ENCODE measurements around the gene TMEM61. TPM values are rescaled to one million over a fixed set of nuclear protein-coding genes. Genes with fewer than 3 reads are reported as not detected.

TMEM61 gene
- total and polyA plus RNA-seq, 2 of the 8 experiments (the other 6 are each of a cell fraction or from before 2014, with no cell fraction given): 0.54 to 1.4 TPM

DNA sequence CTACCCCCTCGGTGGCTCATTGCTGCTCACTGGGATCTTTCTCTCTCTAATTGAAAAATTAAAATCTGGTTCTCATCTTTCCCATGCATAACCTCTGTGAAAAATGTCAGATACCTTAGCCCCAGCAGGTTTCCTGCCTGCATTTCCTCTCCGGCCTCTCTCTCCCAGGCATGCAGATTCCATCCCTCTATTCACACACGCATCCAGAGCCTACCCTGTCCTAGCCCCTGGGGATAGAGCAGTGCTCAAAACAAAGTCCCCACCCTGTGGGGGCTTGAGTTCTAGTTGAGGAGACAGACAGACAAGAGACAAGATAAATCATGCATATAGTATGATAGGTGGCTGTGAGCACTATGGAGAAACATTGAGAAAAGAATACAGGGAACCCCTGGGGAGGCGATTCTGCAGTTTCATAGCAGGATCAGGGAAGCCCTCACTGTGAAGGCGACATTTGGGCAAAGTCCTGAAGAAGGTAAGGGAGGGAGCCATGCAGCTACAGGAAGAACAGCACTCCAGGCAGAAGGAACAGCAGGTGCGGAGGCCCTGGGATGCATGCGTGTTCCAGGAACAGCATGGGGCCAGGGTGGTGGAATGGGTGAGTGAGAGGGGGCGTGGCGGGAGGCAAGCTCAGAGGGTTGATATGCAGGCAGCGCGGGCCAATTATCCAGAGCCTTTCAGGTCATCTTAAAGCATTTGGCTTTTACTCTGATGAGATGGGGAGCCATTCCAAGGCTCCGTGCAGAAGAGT lies 14.8 kb downstream of the TMEM61 start:
- H3K27ac ChIP-seq (ENCODE audit: low read depth, low read length): no peak overlapping the region
- H3K56ac ChIP-seq (replicated peaks; ENCODE audit: insufficient read length, low read depth, low read length): no peak overlapping the region
- ChIA-PET CTCF (ENCODE audit: partially characterized antibody) (interaction anchor here (0.7 to 11.0 kb wide), 16 partner anchors 9 to 134 kb away, joined by 3 to 511 read pairs (median 17); partner anchors contain the start of gene TMEM61), POLR2A (ENCODE audit: partially characterized antibody) (interaction anchor here (0.8 to 2.7 kb wide), 5 partner anchors 23 to 49 kb away, joined by 3 to 13 read pairs (median 4); no protein-coding TSS in a partner anchor)
- H3K4me2 ChIP-seq (ENCODE audit: insufficient read depth in 1 of 2, low read depth in 2 of 2, low read length in 2 of 2): peak overlapping the region; percentile 10 to 33; a peak in 1 of 4 replicates
- H3K36me3 ChIP-seq (ENCODE audit: control insufficient read depth in 2 of 4, insufficient read depth in 4 of 4, low read length in 3 of 4): no peaks in the 10 kb centered on the region
- H3K9ac ChIP-seq (replicated peaks in 1 of 4; ENCODE audit: extremely low read depth in 1 of 4, low read depth in 3 of 4, low read length in 3 of 4): no peak overlapping the region
- H3K4ac ChIP-seq (replicated peaks; ENCODE audit: insufficient read length, low read depth, low read length): peak overlapping the region; percentile 33
- H3K27me3 ChIP-seq (replicated peaks in 1 of 4; ENCODE audit: control insufficient read depth in 3 of 4, extremely low read depth in 1 of 4, insufficient read depth in 3 of 4, low read length in 3 of 4): peaks cover 4 to 36% (median 32%) of the 10 kb centered on the region in 4 experiments
- no peak overlapping the region for H4K5ac ChIP-seq (ENCODE audit: insufficient read length, low read depth, low read length)
- peak overlapping the region; percentile 67 for H2AK5ac ChIP-seq (ENCODE audit: low read depth, low read length)
- no peaks in the 10 kb centered on the region for H3K79me2 ChIP-seq (ENCODE audit: control insufficient read depth in 1 of 2, insufficient read depth in 2 of 2, low read length in 2 of 2)
- peak overlapping the region; percentile 66; the same call in 1 of the 2 replicates for H2BK5ac ChIP-seq (ENCODE audit: low read depth, low read length)
- peak overlapping the region; percentile 57 for H4K91ac ChIP-seq (replicated peaks; ENCODE audit: insufficient read length, low read length)
- no peak overlapping the region for H3K23ac ChIP-seq (ENCODE audit: insufficient read length)
- H2BK12ac ChIP-seq (ENCODE audit: low read depth, low read length): peak overlapping the region; percentile 97; the same call in 1 of the 2 replicates
- 36% methylated on average over 12 of the region's 12 CpGs; no CpG with 5 or more reads in 1 of the 2 experiments for WGBS, 2 experiments (ENCODE audit: extremely low coverage in 1 of 2, insufficient coverage in 1 of 2, insufficient read length in 1 of 2, insufficient replicate concordance in 2 of 2, low coverage in 1 of 2, low lambda C conversion rate in 2 of 2, missing lambda C conversion rate in 1 of 2)
- peaks cover 4% of the 10 kb centered on the region; the same call in 1 of the 2 replicates for H3K23me2 ChIP-seq (ENCODE audit: low read depth, low read length)
- peak overlapping the region; percentile 61; the same call in 1 of the 2 replicates for H2BK15ac ChIP-seq (ENCODE audit: low read length)
- no peak for DNase-seq (ENCODE audit: low read depth in 1 of 2, low spot score in 2 of 2)
- H4K20me1 ChIP-seq (replicated peaks in 1 of 2; ENCODE audit: control insufficient read depth in 1 of 2, insufficient read depth in 2 of 2, low read length in 2 of 2): no peaks in the 10 kb centered on the region
- H3K4me1 ChIP-seq (replicated peaks in 1 of 4; ENCODE audit: control insufficient read depth in 3 of 4, insufficient read depth in 4 of 4, low read length in 3 of 4): peaks cover 16 to 31% (median 23%) of the 10 kb centered on the region in 4 experiments
- no peak overlapping the region for H2BK120ac ChIP-seq (replicated peaks; ENCODE audit: low read depth, low read length)
- H4K8ac ChIP-seq (ENCODE audit: extremely low read depth, insufficient read depth, low read length): no peak overlapping the region
- H3K4me3 ChIP-seq (ENCODE audit: extremely low read depth in 1 of 4, insufficient read depth in 2 of 4, low read depth in 3 of 4, low read length in 4 of 4): no peak overlapping the region
- no peaks in the 10 kb centered on the region for H3K79me1 ChIP-seq (ENCODE audit: low read depth, low read length)
- H2BK20ac ChIP-seq (ENCODE audit: low read length): peak overlapping the region; percentile 98; the same call in 1 of the 2 replicates
- H3K18ac ChIP-seq (ENCODE audit: extremely low read depth, low read length): peak overlapping the region; percentile 78
- H2AFZ ChIP-seq (ENCODE audit: low read length): no peak overlapping the region
- no peak for FAIRE-seq
- no peak overlapping the region for H3K14ac ChIP-seq (ENCODE audit: insufficient read length)
- no peaks in the 10 kb centered on the region for H3K9me3 ChIP-seq (ENCODE audit: insufficient read depth in 2 of 2, low read depth in 1 of 2, low read length in 1 of 2)
- TF ChIP-seq SP2 (IDR thresholded peaks at IDR 0.05; ENCODE audit: low read length): no peak
- no peak for TF ChIP-seq POLR2A (IDR thresholded peaks at IDR 0.05; ENCODE audit: control extremely low read depth in 1 of 2, low read depth in 2 of 2, low read length in 2 of 2)
- TF ChIP-seq SIN3A (conservative IDR thresholded peaks at IDR 0.05 in 1 of 2, IDR thresholded peaks at IDR 0.05 in 1 of 2; ENCODE audit: low read depth in 1 of 2, low read length in 2 of 2): no peak
- no peak for TF ChIP-seq NRF1 (IDR thresholded peaks at IDR 0.05; ENCODE audit: low read depth, low read length)
- TF ChIP-seq TAF1 (IDR thresholded peaks at IDR 0.05; ENCODE audit: low read depth, low read length): no peak
- no peak for TF ChIP-seq HDAC6 (IDR thresholded peaks at IDR 0.05; ENCODE audit: low read depth, low read length)
- TF ChIP-seq BRCA1 (IDR thresholded peaks at IDR 0.05; ENCODE audit: low read depth, low read length): no peak
- no peak for TF ChIP-seq CREB1 (IDR thresholded peaks at IDR 0.05)
- no peak for TF ChIP-seq TAF7 (optimal IDR thresholded peaks at IDR 0.05; ENCODE audit: borderline replicate concordance, low read depth, low read length)
- TF ChIP-seq FOSL1 (IDR thresholded peaks at IDR 0.05; ENCODE audit: insufficient read depth, low read depth, low read length): no peak
- no peak for TF ChIP-seq PHF8 (conservative IDR thresholded peaks at IDR 0.05; ENCODE audit: low read depth, low read length)
- TF ChIP-seq, protein P1, sequence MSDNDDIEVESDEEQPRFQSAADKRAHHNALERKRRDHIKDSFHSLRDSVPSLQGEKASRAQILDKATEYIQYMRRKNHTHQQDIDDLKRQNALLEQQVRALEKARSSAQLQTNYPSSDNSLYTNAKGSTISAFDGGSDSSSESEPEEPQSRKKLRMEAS (IDR thresholded peaks at IDR 0.05): no peak
- TF ChIP-seq CEBPB (IDR thresholded peaks at IDR 0.05; ENCODE audit: low read depth, low read length): no peak

Measured in H1 (cell line).